Erythroblast (primary cell): Measurements from ENCODE around the gene DGKI.

Experiments
- GATA1 ChIP-seq: IDR thresholded peaks from 2 replicates; pipeline ENCODE4 v1.6.1; 2011; ENCODE audit warnings: low read depth, mild to moderate bottlenecking, control low read depth, low read length, moderate library complexity
- POLR2A ChIP-seq: IDR thresholded peaks from 2 replicates; pipeline ENCODE4 v1.6.1; 2011; ENCODE audit warnings: mild to moderate bottlenecking, low read length

- TF ChIP-seq POLR2A = no peak
- TF ChIP-seq GATA1 = no peak
Measured at GRCh38 chr7:137462847-137463246, 383.9 kb downstream of the DGKI start.
